DMS53 (cell line): ENCODE data around the gene REEP5.

Experiments used
- DNase-seq: peaks from one replicate; lab custom pipeline; 2025; lab: John Stamatoyannopoulos, UW

REEP5 gene

DNA sequence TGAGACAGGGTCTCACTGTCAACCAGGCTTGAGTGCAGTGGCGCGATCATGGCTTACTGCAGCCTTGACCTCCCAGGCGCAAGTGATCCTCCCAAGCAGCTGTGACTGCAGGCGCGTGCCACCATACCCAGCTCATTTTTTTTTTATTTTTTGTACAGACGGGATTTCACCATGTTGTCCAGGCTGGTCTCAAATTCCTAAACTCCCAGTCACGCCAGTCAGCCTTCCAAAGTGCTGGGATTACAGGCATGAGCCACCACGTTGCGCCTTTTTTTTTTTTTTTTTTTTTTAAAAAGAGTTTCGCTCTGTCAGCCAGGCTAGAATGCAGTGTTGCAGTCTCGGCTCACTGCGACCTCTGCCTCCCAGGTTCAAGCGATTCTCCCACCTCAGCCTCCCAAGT is 88.1 kb downstream of the REEP5 start:
- DNase-seq = no peak

GRCh38 chr5:112830378-112830777 is 91.6 kb downstream of the REEP5 start:
- DNase-seq = no peak
